ENCODE data around the gene CA10.

The CA10 gene

DNA sequence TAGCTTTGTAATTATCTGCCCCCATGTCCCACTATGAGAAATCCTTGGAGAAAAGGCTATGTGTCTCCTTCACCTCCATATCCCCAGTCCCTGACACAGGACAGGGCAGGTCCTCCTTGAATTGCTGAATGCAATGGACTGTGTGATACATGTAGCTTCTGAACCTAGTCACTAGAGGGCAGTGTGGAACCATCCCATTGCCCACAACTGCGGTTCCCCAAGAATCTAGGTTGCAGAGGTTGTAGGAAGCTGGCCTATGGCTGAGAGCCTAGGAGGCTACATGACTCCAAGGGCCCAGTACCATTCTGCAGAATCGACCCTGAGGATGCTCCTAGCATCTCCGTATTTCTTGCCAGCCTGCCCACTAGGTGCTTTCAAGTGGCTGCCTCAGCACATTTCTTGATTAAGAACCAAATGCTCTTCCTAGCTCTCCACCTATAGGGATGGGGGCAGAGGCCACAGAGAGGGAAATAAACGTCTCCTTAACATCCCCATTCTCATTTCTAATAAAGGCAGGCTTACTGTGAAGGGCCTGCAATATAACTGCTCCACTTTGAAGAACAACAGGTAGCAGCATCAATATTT, 394.0 kb downstream of the CA10 start:
- peak; percentile 67 for DNase-seq (ENCODE audit: low read depth)

DNA sequence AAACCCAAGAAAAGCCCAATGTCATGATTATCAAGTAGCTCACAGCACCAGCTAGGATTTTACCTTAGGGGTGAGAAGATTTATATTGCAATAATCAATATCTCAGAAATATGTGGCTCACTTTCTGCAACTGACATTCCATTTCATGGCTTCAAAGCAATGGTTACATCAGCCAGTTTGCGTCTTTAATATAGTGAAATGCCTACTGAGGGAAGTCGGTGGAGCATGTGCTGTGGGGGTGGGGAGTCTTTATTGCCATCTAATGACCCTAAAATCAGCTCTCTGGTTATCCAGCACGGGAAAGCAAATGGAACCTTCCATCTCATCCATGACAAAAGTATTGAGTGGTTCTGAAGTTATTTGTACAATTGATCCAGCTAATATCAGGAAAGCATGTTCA, 395.5 kb downstream of the CA10 start:
- no peak for DNase-seq (ENCODE audit: low read depth)

DNA sequence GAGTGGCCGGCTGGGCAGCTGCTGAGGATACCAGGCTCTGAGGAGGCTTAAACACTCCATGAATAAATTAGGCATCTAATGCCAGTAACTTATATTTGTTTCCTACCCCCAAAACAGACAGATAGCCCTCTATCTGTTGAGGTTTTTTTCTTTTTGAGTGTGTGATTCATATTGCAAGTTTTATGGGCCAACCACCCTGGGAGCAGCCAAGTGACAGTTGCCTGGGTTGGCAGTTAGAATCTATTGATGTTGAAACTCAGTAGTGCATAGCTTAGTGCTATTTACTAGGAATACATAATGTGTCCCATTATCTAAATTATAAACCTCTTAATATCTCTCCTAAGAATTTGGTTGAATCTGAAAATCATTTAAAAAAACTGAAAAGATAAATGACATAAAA, 397.4 kb downstream of the CA10 start:
- DNase-seq (ENCODE audit: low read depth): no peak

DNA sequence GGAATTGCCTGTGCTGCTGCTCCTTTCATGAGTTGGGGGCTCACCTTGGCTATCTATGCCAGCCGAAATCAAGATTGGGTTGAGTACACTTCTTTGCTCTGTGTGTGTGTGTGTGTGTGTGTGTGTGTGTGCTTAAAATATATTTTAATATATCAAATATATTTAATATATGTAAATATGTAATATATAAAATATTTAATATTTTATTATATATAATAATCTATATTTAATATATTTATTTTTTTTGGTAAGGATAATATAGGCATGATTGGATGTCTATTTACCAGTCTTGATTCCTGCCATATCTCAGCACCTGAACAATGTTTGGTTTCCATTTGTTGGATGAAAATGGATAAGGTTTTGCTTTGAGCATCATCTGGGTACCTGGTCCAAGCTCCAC, 399.3 kb downstream of the CA10 start:
- no peak for DNase-seq (ENCODE audit: low read depth)

DNA sequence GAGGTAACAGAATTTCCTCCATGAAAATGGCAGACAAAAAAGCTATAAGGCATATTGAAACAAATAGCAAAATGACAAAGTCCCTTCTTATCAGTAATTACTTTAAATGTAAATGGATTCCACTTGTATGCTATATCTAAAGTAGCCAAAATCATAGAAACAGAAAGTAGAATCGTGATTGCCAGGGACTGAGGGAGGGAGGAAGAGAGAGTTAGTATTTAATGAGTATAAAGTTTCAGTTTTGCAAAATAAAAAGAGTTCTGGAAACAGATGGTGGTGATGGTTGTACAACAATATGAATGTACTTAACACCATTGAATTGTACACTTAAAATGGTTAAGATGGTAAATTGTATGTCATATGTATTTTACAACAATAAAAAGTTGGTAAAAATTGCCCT, 407.4 kb downstream of the CA10 start:
- DNase-seq (ENCODE audit: low read depth): no peak

- DNase-seq (ENCODE audit: low read depth): no peak
Observed at GRCh38 chr17:51748749-51749604, 409.5 kb downstream of the CA10 start.

DNA sequence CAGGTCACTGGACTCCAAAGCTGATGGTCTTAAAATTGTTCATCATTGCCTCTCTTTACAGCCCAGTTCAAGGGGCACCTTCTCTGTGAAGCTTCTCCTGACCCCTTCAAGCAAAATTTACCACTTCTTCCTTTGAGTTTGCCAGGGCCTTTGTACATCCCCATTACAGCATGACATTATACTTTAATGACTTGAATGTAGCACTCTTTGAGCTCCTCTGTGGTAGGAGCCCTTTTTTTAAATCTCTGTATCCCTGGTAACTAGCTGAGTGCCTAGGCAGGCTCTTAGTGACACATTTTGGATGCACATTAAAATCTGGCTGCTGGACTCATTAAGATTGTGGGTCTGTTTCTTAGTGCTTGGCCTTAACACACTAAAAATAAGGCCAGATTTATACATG, 412.1 kb downstream of the CA10 start:
- no peak for DNase-seq (ENCODE audit: low read depth)

DNA sequence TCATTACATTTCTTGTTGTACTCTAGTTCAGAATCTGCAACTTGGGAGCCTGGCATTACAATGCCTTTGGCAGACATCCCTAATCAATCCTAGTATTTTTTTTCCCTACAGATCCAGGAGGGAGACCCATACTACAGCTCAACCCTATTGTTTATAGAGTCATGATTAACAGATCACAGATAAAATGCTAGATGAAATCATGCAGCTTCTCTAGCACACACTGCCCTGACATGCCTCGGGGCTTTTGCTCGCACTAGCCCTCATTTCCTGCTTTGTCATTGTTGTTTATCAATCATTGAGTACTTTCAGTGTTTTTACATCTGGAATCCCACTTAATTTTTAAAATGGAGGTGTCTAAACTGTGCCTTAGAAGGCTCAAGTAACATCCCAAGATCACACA, 412.5 kb downstream of the CA10 start:
- DNase-seq (ENCODE audit: low read depth): peak; percentile 5

- no peak for DNase-seq (ENCODE audit: low read depth)
Observed at GRCh38 chr17:51743477-51743876, 415.0 kb downstream of the CA10 start.

GRCh38 chr17:51742571-51742970, 415.9 kb downstream of the CA10 start:
- no peak for DNase-seq (ENCODE audit: low read depth)

DNA sequence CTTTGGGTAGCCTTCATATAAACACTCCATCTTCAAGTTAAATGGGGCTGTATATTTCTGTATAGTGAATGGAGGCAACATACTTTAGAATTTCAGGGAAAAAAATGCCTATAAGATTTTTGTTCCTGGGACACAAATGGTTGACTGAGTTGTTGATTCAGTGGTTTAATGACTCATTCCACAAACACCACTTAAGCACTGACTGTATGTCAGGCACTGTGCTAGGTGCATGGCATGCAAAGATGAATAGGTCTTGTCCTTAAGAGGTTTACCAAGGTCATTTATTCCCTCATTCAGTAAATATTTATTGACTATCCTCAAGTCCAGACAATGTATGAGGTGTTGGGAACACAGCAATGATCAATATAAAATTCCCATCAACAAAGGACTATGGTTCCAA, 417.1 kb downstream of the CA10 start:
- no peak for DNase-seq (ENCODE audit: low read depth)

DNA sequence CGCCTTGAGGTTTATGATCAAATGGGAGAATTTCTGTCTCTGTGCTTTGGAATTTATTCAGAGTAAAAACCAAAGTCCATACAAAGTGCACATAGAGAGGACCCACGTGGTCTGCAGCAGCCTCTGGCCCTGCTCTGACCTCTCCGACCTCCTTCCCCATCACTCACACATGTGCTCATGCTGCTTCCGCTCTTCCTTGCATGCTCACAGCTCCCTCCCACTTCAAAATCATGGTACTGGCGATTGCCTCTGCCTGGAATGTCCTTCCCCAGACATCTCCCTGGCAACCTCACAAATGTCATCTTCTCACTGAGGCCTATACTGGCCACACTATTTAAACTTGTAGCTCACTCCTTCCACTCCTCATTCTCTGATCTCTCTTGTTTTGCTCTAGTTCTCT, 418.0 kb downstream of the CA10 start:
- no peak for DNase-seq (ENCODE audit: low read depth)

DNA sequence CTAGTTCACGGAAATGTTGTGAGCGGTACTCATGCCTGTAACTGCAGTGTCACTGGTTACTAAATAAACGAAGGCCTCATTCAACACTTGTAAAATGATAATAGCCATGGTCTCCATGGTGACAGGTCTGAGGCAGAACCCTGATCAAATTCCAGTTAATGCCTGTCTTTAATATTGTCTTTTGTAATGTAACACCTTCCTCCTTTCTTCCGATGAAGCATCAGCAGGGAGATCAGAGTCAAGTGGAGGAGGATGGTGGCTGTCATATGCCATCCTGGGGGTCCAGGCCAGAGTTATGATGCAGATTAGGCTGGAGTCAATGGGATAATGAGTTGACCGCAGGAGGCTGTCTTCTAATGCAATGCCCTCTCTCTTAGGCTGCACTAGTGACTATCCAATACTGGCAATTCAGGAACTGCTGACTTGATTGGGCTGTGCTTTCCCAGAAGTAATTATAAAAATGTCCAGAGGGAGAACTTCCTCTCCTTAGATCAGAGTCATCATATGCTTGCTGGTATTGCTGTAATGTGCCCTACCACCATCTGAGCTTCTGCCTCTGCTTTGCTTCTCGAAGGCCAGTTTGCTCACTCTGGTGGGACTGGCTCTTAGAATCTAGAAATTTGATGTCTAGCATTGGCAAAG, 419.1 kb downstream of the CA10 start:
- no peak for DNase-seq (ENCODE audit: low read depth)

DNA sequence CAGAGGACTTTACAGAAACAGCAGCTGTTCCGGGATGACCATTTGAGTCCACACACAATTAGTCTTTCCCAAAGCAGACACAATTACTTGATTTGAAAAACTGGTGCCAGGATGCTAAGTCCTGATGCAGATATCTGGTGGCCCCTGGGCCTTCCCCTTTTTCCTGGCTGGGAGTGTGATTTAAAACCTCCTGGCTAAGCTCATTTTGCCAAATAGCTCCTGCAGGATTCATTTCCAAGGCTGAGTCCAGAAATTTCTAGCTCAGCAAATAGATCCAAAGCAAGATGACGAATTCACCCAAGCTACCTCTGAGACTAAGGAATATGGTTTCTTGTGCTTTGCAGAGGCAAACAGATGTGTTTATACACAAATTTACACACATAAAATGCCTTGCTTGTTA, 422.2 kb downstream of the CA10 start:
- no peak for DNase-seq (ENCODE audit: low read depth)

DNA sequence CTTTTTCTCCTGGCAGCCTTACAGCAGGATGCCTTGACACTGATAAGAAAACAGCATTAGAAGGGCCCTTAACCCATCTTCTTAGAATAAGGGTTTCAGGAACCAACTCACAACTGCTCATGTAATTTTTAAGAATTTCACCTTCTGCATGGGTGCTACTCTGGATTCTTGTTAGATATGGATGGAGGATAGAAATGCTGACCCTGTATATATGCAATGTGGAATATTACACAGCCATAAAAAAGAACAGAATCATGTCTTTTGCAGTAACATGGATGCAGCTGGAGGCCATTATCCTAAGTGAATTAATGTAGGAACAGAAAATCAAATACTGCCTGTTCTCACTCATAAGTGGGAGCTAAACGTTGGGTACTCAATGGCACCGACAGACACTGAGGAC, 423.5 kb downstream of the CA10 start:
- DNase-seq (ENCODE audit: low read depth): no peak

GRCh38 chr17:51734462-51734861, 424.1 kb downstream of the CA10 start:
- peak; percentile 3 for DNase-seq (ENCODE audit: low read depth)

DNA sequence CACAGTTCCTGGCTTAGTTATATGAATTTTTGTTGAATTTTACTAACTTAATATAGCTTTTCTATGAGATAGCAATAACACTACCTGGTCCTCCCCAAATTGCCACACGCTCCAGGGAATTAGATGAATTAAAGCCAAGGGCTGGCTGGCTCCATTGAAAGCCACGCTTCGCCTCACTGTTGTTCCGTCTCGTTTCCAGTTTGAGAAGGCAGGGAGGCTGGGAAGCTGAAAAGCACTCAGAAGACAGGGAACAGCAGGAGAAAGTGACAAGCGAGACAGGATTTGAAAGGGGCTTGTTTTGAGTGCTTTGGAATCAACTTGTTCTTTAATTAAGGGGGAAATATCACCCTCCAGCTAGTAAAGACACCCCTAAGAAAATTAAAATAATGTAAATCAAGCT, 425.3 kb downstream of the CA10 start:
- DNase-seq (ENCODE audit: low read depth): no peak

GRCh38 chr17:51731941-51732722, 426.4 kb downstream of the CA10 start:
- DNase-seq (ENCODE audit: low read depth): no peak

DNA sequence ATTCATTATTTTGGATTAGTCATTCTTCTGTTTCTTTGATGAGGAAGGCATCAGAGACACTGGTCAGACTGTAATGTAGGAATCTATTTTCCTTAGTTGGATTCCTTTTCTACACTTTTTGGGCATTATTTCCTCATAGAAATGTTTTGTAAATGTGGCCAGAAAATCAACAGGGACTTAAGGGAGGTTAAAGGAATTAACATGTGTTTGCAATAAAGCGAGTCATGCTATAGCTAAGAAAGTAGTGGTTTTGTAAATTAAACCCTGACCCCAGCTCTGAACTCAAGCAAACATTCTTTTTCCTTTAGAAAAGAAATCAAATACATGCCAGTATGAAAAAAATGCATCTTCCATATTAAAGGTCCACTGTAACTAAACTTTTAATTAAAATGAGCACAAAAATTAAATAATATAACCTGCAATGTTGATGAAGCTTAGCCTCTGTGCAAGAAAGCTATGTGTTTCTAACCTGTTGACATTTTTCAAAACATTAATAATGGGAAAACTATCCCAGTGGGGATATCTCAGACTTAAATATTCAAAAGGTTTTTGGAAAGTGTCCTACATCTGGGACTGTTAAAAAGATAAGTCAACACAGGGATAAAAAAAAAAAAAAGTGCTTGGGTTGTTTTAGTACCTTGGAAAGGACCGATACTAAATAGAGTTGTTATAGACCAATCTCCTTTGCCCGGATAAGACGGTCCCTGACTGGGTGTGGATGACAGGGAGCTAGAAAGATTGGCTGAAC, 428.0 kb downstream of the CA10 start:
- no peak for DNase-seq (ENCODE audit: low read depth)

- no peak for DNase-seq (ENCODE audit: low read depth)
Observed at GRCh38 chr17:51725185-51725584, 433.3 kb downstream of the CA10 start.

GRCh38 chr17:51724043-51724580, 434.4 kb downstream of the CA10 start:
- no peak for DNase-seq (ENCODE audit: low read depth)

GRCh38 chr17:51722994-51723393, 435.5 kb downstream of the CA10 start:
- no peak for DNase-seq (ENCODE audit: low read depth)
